IPS-15b (cell line): Measurements from ENCODE around the gene NCAPG2.
"Not testable (repeated sequence)": the region's sequence is repeated elsewhere in the genome, so short reads cannot be mapped to it uniquely, and the experiment has no call there.

ENCODE experiments used
- H3K27me3 ChIP-seq: one replicate; pipeline ENCODE4 v1.6.1; 2013; ENCODE audit warnings: low read length; ENCODE audit not compliant: control insufficient read depth, insufficient read depth
- H3K36me3 ChIP-seq: one replicate; pipeline ENCODE4 v1.6.1; 2013; ENCODE audit warnings: low read length; ENCODE audit not compliant: control insufficient read depth, insufficient read depth
- H3K4me1 ChIP-seq: one replicate; pipeline ENCODE4 v1.6.1; 2013; ENCODE audit warnings: mild to moderate bottlenecking, low read length; ENCODE audit not compliant: control insufficient read depth, insufficient read depth
- H3K4me3 ChIP-seq: one replicate; pipeline ENCODE4 v1.5.1; 2013; ENCODE audit warnings: low read depth, low read length
- H3K9ac ChIP-seq: one replicate; pipeline ENCODE4 v1.6.1; 2013; ENCODE audit warnings: low read depth, mild to moderate bottlenecking, low read length
- H3K9me3 ChIP-seq: one replicate; pipeline ENCODE4 v1.6.1; 2013; ENCODE audit warnings: mild to moderate bottlenecking, low read length; ENCODE audit not compliant: control insufficient read depth, insufficient read depth

NCAPG2 gene

DNA sequence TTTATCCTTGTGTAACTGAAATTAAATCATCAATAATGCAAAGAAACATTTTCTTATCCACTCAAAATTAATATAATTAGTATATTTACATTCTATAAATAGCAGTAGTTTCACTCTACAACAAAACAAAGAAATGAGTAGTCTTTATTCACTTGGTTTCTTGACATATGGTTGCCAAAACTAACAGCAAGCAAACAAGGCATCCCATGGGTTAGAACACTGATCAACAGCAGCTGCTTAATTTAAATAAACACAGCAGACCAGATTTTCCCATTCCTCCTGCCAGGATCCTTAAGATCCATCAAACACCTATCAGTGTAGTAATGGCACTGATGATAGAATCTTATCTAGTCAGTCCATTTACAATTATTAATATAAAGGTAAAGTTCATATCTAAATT is 22.1 kb downstream of the NCAPG2 start:
- no peak overlapping the region for H3K4me3 ChIP-seq
- H3K4me1 ChIP-seq = no peaks in the 10 kb centered on the region
- no peaks in the 10 kb centered on the region for H3K27me3 ChIP-seq
- H3K9ac ChIP-seq = no peak overlapping the region
- H3K36me3 ChIP-seq = peaks cover 29% of the 10 kb centered on the region
- no peaks in the 10 kb centered on the region for H3K9me3 ChIP-seq

DNA sequence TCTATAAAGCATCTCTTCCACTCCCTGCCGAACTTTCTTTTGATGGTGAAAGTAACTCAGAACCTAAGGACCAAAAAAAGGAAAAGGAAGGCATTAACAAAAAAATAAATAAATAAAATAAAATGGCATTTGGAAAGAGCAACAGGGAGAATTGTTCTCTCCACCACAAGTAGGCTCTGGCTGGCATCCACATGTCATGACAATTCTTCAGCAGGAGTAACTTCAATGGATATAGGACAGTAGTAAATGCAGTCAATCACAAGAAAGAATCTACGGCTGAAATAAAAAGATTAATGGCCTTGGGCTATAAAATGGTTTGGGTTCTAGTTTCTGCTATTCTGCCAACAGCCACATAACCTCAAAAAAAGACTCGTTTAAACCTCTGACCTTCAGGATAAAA is 23.9 kb downstream of the NCAPG2 start:
- Histone ChIP-seq H3K9me3 (no peaks in the 10 kb centered on the region), H3K9ac (no peak overlapping the region), H3K36me3 (peaks cover 22% of the 10 kb centered on the region), H3K4me1 (no peaks in the 10 kb centered on the region), H3K4me3 (no peak overlapping the region), H3K27me3 (no peaks in the 10 kb centered on the region)

DNA sequence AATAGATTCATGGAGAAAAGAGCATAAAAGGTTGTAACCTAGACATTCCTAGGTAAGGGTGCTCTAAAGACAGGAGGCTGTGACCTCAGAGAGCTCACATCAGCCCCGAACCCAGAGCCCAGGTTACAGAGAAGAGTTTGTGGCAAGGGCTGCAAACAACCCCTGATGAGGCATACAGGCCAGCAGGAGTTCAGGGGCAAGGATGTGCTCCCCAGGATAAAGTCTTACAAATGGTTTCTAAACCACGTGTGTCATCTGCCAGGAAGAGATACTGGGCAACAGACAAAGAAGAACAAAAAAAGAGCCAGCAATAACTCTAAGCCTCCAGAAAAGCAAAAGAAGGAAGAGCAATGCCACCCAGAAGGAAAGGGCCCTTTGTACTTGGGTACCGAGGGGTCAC is 27.7 kb downstream of the NCAPG2 start:
- Histone ChIP-seq H3K27me3 (no peaks in the 10 kb centered on the region), H3K4me3 (no peak overlapping the region), H3K9ac (no peak overlapping the region), H3K4me1 (no peaks in the 10 kb centered on the region), H3K36me3 (peaks cover 36% of the 10 kb centered on the region), H3K9me3 (no peaks in the 10 kb centered on the region)

DNA sequence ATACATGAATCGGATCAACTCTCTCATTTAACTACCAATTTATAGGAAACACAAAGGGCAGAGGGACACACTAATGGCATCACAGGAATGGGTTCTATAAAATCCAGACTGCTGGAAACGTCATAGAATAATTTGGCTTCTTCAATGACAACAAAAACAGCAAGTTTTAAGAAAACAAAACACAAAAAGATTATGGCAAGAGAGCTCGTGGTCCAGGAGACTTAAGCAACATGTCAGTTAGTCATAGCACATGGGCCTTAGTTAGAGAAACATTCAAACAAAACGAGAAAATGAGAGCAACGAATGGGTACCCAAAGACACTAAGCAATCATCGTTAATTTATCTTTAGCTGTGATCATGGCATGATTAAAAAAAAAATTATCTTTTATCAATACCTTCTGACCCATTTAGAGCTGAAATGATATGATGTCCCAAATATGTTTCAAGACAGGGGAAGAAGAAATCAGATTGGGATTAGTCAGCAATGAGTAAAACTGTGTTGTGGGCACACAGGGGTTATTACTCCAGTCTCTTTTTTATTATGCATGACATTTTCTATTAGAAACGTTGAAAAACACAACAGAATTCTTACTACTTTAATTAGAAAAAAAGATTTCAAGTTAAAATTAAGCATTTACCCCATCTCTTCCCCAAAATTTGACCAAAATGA is 28.3 kb downstream of the NCAPG2 start:
- no peaks in the 10 kb centered on the region for H3K27me3 ChIP-seq
- no peak overlapping the region for H3K9ac ChIP-seq
- no peaks in the 10 kb centered on the region for H3K4me1 ChIP-seq
- H3K9me3 ChIP-seq = no peaks in the 10 kb centered on the region
- H3K36me3 ChIP-seq = peaks cover 36% of the 10 kb centered on the region
- no peak overlapping the region for H3K4me3 ChIP-seq

DNA sequence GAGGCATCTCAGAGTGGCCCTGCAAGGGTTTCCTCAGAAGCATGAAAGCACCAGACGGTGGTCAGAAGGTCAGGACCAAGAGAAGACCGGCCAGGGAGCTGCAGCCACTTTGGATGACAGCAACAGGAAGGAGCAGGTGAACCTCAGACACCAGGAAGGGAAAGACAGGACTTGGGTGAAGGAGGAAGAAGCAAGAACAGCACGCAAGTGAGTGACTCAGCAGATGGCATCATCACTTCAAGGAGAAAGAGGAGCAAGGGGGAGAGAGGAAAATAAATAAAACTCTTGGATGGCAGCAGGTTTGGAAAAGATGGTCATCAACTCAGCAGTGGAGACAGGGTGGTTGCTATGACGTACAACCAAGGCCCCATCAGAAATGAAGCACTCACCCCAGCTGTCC is 31.6 kb downstream of the NCAPG2 start:
- H3K36me3 ChIP-seq = peaks cover 40% of the 10 kb centered on the region
- H3K4me1 ChIP-seq = no peaks in the 10 kb centered on the region
- no peak overlapping the region for H3K4me3 ChIP-seq
- no peaks in the 10 kb centered on the region for H3K9me3 ChIP-seq
- no peak overlapping the region for H3K9ac ChIP-seq
- no peaks in the 10 kb centered on the region for H3K27me3 ChIP-seq

DNA sequence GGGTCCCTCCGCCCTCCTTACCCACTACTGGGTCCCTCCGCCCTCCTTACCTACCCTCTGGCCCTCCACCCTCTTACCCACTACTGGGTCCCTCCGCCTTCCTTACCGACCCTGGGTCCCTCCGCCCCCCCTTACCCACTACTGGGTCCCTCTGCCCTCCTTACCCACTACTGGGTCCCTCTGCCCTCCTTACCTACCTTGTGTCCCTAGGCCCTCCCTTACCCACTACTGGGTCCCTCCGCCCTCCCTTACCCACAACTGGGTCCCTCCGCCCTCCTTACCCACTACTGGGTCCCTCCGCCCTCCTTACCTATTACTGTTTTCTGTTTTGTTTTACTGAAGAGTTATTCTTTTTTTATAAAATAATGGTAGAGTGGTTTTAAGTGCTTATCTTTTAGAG is 36.5 kb downstream of the NCAPG2 start:
- peaks cover 26% of the 10 kb centered on the region for H3K36me3 ChIP-seq
- not testable (repeated sequence) for H3K27me3 ChIP-seq, H3K4me3 ChIP-seq, H3K4me1 ChIP-seq, H3K9ac ChIP-seq, H3K9me3 ChIP-seq

DNA sequence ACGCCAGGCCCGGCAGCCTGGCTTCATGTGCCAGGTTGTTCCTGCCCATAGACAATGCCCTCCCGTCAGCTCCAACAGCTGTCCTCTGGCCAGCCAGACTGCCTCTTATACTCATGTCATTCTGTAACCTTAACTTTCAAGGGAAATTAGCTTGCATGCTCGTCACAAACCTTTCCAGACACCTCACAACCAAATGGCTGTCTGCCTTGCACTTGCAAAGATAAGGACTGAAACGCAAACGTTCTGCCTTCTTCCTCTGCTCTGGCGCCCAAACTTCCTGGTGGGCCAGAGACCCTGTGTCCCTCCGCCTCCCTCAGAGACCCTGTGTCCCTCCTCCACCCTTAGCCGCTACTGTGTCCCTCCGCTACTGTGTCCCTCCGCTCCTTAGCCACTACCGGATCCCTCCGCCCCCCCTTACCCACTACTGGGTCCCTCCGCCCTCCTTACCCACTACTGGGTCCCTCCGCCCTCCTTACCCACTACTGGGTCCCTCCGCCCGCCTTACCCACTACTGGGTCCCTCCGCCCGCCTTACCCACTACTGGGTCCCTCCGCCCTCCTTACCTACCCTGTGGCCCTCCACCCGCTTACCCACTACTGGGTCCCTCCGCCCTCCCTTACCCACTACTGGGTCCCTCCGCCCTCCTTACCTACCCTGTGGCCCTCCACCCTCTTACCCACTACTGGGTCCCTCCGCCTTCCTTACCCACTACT is 37.5 kb downstream of the NCAPG2 start:
- peaks cover 25% of the 10 kb centered on the region for H3K36me3 ChIP-seq
- H3K9me3 ChIP-seq, H3K27me3 ChIP-seq, H3K9ac ChIP-seq, H3K4me1 ChIP-seq, H3K4me3 ChIP-seq: not testable (repeated sequence)

DNA sequence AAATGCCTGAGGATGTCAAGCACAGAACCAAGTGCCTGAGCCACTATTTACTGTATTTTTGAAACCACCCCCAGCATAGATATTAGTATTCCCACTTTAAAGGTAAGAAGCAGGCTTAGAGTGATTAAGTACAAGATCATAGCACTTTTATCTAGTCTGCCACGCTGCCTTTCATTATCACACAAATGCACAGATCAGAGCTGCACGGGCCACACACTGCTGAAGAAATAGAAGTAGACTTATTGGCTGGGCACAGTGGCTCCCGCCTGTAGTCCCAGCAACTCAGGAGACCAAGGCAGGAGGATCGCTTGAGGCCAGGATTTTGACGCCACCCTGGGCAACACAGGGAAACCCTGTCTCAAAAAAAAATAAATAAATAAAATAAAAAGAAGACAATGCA is 38.2 kb downstream of the NCAPG2 start:
- H3K9me3 ChIP-seq = no peaks in the 10 kb centered on the region
- H3K4me1 ChIP-seq = no peaks in the 10 kb centered on the region
- H3K9ac ChIP-seq = no peak overlapping the region
- no peaks in the 10 kb centered on the region for H3K27me3 ChIP-seq
- H3K4me3 ChIP-seq = no peak overlapping the region
- H3K36me3 ChIP-seq = peaks cover 25% of the 10 kb centered on the region

DNA sequence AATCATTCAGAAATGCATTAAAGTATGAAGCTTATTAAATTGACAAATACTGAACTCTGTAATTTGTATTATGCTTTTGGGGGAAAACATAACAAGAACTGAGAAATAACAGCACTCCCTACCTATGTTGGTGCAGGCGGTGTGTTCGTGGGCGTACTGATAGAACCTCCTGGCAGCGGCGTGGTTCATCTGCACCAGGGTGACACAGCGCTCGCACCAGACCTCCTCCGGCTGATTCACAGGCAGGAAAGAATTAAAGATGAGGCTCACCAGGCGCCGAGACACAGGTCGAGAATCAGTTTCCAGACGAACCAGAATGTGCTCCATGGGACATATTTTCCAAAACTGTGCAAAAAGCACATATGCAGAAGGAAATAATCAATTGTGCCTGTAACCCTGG is 40.2 kb downstream of the NCAPG2 start:
- Histone ChIP-seq H3K36me3 (peaks cover 22% of the 10 kb centered on the region), H3K27me3 (no peaks in the 10 kb centered on the region), H3K9me3 (no peaks in the 10 kb centered on the region), H3K9ac (no peak overlapping the region), H3K4me1 (no peaks in the 10 kb centered on the region), H3K4me3 (no peak overlapping the region)

DNA sequence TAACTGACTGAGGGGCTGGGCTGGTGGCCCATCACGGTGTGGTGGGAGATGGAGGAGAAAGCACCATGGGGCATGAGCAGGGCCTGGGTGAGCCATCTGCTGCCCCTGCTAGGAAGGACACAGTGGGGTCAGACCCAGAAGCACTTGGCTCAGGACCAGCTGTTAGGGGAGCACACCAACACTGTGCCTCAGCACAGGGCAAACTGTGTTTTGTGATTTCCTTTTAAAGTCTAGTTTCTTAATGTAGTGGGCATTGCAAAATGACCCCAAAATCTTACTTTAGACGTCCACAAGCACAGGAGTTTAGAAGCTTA is 41.2 kb downstream of the NCAPG2 start:
- Histone ChIP-seq H3K9me3 (no peaks in the 10 kb centered on the region), H3K27me3 (no peaks in the 10 kb centered on the region), H3K9ac (no peak overlapping the region), H3K4me3 (no peak overlapping the region), H3K36me3 (peaks cover 22% of the 10 kb centered on the region), H3K4me1 (peaks cover 4% of the 10 kb centered on the region)

DNA sequence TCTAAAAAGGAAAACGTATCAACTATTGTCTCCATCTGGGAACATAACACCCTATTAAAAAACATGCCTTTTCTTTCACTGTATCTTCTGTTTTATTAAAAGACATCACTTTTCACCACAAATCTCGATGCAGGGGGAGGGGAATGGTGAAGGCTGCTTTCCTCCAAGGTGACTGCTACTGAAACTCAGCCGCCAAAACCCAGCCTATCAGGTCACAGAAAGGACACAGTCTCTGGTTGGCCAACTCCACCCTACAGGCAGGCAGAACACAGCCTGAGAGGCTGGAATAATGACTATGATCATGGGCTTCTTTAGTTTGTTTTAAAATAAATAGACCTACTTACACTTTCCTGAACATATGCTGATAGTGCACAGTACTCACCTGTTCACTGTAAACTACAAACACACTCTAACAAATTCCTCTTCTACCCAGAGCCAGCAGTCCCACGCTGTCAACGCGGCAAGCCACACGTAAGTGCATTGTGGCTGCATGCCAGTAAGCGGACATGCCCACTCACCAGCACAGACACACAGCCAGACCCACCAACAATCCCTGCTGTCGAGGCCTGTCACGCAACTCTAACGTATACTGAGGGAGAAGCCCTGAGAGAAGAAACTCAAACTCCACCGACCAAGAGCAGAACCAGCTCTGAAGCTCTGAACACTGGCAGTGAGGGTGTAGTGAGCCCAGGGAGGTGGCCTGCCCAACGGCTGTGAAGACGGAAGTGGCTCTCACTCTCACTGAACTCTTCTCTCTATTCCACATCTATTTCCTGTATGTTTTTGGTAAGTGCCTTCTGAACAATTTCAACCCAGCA is 41.8 kb downstream of the NCAPG2 start:
- peaks cover 7% of the 10 kb centered on the region for H3K4me1 ChIP-seq
- H3K9me3 ChIP-seq = no peaks in the 10 kb centered on the region
- H3K36me3 ChIP-seq = peaks cover 22% of the 10 kb centered on the region
- H3K9ac ChIP-seq = no peak overlapping the region
- no peak overlapping the region for H3K4me3 ChIP-seq
- H3K27me3 ChIP-seq = no peaks in the 10 kb centered on the region

DNA sequence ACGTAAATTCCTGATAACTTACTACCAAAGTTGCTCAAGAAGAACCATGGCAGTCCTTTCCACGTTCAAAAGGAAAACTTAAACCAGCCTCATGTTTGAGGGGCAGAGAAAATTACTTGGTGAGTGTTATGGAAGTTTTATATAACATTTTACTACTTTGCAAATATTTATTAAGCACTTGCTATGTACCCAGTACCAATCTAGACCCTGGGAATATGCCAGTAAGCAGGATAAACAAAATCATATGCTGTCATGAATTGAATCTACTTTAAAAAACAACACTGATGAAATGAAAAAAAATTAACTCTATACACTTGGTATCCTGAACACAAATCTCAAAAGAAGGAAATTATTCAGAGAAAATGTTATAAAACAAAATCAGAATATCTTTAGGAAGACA is 46.1 kb downstream of the NCAPG2 start:
- H3K9me3 ChIP-seq = no peaks in the 10 kb centered on the region

More for the DNA sequence above, 46.1 kb downstream of the NCAPG2 start:
- peak overlapping the region; percentile 70 for H3K9ac ChIP-seq
- H3K4me1 ChIP-seq = peaks cover 7% of the 10 kb centered on the region
- no peak overlapping the region for H3K4me3 ChIP-seq
- H3K36me3 ChIP-seq = peaks cover 44% of the 10 kb centered on the region
- no peaks in the 10 kb centered on the region for H3K27me3 ChIP-seq
